Heart left ventricle (tissue), 13 donors: ENCODE results near the gene AGTRAP.

ENCODE experiments used
- POLR2A ChIP-seq, 2 donors: fragments of 450-650 bp; IDR thresholded peaks; one replicate each; pipeline ENCODE4 v1.6.1; 2017; ENCODE audit warnings: antibody characterized with exemption in 2 of 2, mild to moderate bottlenecking in 2 of 2, moderate library complexity in 2 of 2
- TF ChIP-seq, protein P1 (sequence below), 12 donors: fragments of 200-600 bp; sonication (generic) in 4 of 12; IDR thresholded peaks; one replicate each; pipeline versions ENCODE4 v1.5.0 to v1.8.0; 2018 to 2022; ENCODE audit warnings: antibody characterized with exemption in 12 of 12, mild to moderate bottlenecking in 5 of 12
- donor health status: ischemic (EF 13 %, LVEDD 7.1; RV severe dilation, severe dysfunction).
- donor health status: DM: no; HTN: yes; CAD: no.
- donor health status: DM: no; HTN: no; CAD: no.
- donor health status: ischemic (EF 25% LVEDD 6.9; RV normal size, moderate dysfunction).
- donor health status: ischemic (EF 25% LVEDD 5.7; RV mildly dilated, moderate dysfunction).
- donor health status: ischemic (EF 35%, LVEDD 5.7; RV mildly dilated, moderate dysfunction).
- donor health status: nonischemic (EF 11% LVEDD 7.7; RV severe dilation, severe dysfunction).
- donor health status: DM: yes; HTN: yes; CAD: no.
- donor health status: PGD.
- donor health status: ischemic (EF 29% LVEDD 5.4; RV normal size, mild dysfunction).
- donor health status: nonischemic (EF 23%, LVEDD 6.1; RV moderate dilation, normal function).

DNA sequence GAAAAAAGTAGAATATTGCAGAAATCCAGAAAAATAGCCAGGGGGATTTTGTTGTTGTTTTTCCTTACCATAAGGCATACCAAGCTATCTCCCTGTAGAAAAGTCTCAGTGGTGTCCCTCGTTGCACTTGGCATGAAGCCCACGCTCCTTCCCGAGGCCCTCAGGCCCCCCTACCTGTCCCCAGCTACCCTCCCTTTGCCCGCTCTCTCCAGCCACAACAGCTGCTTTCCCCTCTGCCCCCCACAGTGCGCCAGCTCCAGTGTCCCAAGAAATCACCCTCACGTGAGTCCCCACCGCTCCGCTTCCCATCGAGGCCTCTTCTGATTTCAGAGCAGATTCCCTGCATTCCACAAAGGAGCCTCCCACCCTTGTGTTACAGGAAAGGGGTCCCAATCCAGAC, 8.4 kb downstream of the AGTRAP start:
- TF ChIP-seq, protein P1, sequence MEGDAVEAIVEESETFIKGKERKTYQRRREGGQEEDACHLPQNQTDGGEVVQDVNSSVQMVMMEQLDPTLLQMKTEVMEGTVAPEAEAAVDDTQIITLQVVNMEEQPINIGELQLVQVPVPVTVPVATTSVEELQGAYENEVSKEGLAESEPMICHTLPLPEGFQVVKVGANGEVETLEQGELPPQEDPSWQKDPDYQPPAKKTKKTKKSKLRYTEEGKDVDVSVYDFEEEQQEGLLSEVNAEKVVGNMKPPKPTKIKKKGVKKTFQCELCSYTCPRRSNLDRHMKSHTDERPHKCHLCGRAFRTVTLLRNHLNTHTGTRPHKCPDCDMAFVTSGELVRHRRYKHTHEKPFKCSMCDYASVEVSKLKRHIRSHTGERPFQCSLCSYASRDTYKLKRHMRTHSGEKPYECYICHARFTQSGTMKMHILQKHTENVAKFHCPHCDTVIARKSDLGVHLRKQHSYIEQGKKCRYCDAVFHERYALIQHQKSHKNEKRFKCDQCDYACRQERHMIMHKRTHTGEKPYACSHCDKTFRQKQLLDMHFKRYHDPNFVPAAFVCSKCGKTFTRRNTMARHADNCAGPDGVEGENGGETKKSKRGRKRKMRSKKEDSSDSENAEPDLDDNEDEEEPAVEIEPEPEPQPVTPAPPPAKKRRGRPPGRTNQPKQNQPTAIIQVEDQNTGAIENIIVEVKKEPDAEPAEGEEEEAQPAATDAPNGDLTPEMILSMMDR (IDR thresholded peaks at IDR 0.05): no peak
- no peak for TF ChIP-seq POLR2A (IDR thresholded peaks at IDR 0.05)
